Ovary (tissue), 3 donors: ENCODE results near the gene GNPDA1.
"Not testable (repeated sequence)": the region's sequence is repeated elsewhere in the genome, so short reads cannot be mapped to it uniquely, and the experiment has no call there.

ENCODE experiments used
- CTCF ChIP-seq, 3 donors: fragments of 450-650 bp in 2 of 3; fragments of 200-600 bp in 1 of 3; IDR thresholded peaks; one replicate each; pipeline versions ENCODE4 v1.5.1 to v1.8.0; 2016 to 2022; ENCODE audit warnings: antibody characterized with exemption in 3 of 3, mild to moderate bottlenecking in 1 of 3
- EP300 ChIP-seq: sonication (generic); formaldehyde crosslinking; IDR thresholded peaks from one replicate; pipeline ENCODE4 v1.6.1; 2017; ENCODE audit warnings: antibody characterized with exemption
- donor health status: DM: no; HTN: no; CAD: no.

GRCh38 chr5:142037599-142037998, 24.8 kb upstream of the GNPDA1 start:
- TF ChIP-seq CTCF (IDR thresholded peaks at IDR 0.05); EP300: not testable (repeated sequence)
